IMR-90 (cell line): ENCODE results near the gene FXYD1. TPM values are rescaled to one million over a fixed set of nuclear protein-coding genes. Genes with fewer than 3 reads are reported as not detected.

Source experiments
- ATAC-seq: fragments of 200-7000 bp; cut with Tn5 transposase; 2 replicates; pipeline ENCODE4 v1.9.1; 2020; ENCODE audit warnings: low read depth, mild to moderate bottlenecking, moderate library complexity
- BruUV-seq: library from RNA; stranded (reverse); fragments of 400-500 nt; replicated peaks from 2 replicates; lab custom pipeline; 2021; lab: Mats Ljungman, UMichigan
- CTCF ChIA-PET: fragments of 300-600 bp; formaldehyde crosslinking; extraction: SDS; loops from one replicate; lab custom pipeline; 2021; ENCODE audit warnings: antibody characterized with exemption; lab: Yijun Ruan, JAX
- POLR2A ChIA-PET: fragments of 300-600 bp; sonication (Branson Sonifier 250); formaldehyde crosslinking; loops from one replicate; lab custom pipeline; 2022; ENCODE audit warnings: antibody characterized with exemption; ENCODE audit not compliant: unreplicated experiment; lab: Charles Lee
- DNase-seq: peaks from one replicate; pipeline ENCODE4 v3.0.0; 2013
- H2AFZ ChIP-seq: replicated peaks from 2 replicates; pipeline ENCODE3; 2013; ENCODE audit warnings: low read length, mild to moderate bottlenecking; ENCODE audit not compliant: poor library complexity
- H2AK5ac ChIP-seq: 2 replicates; pipeline ENCODE4 v1.6.1; 2013; ENCODE audit warnings: low read depth, low read length, inconsistent platforms
- H2AK9ac ChIP-seq: replicated peaks from 2 replicates; pipeline ENCODE3; 2013; ENCODE audit warnings: mild to moderate bottlenecking, low read depth, low read length, moderate library complexity; ENCODE audit not compliant: poor library complexity
- H2BK120ac ChIP-seq: 2 replicates; pipeline ENCODE4 v1.6.1; 2013; ENCODE audit warnings: low read depth, low read length, inconsistent platforms
- H2BK15ac ChIP-seq: 3 replicates; pipeline ENCODE4 v1.6.1; 2013; ENCODE audit warnings: low read depth, low read length, inconsistent platforms
- H2BK20ac ChIP-seq: 2 replicates; pipeline ENCODE4 v1.6.1; 2013; ENCODE audit warnings: low read depth, mild to moderate bottlenecking, inconsistent platforms, low read length, moderate library complexity
- H2BK5ac ChIP-seq: 2 replicates; pipeline ENCODE4 v1.6.1; 2013; ENCODE audit warnings: mild to moderate bottlenecking, low read depth, low read length, inconsistent platforms; ENCODE audit not compliant: poor library complexity, severe bottlenecking
- H3K14ac ChIP-seq: replicated peaks from 2 replicates; pipeline ENCODE4 v1.6.1; 2013; ENCODE audit warnings: low read depth, low read length, inconsistent platforms
- H3K18ac ChIP-seq: 2 replicates; pipeline ENCODE4 v1.6.1; 2013; ENCODE audit warnings: low read depth, low read length, control low read depth
- H3K23ac ChIP-seq: 2 replicates; pipeline ENCODE4 v1.6.1; 2013; ENCODE audit warnings: low read depth, low read length, inconsistent platforms
- H3K27ac ChIP-seq: 2 replicates; pipeline ENCODE4 v1.5.1; 2013; ENCODE audit warnings: mild to moderate bottlenecking, control low read depth, low read length; ENCODE audit not compliant: insufficient read depth
- H3K27me3 ChIP-seq: 2 replicates; pipeline ENCODE4 v1.6.1; 2013; ENCODE audit warnings: low read length; ENCODE audit not compliant: control insufficient read depth, insufficient read depth
- H3K36me3 ChIP-seq: 2 replicates; pipeline ENCODE4 v1.6.1; 2013; ENCODE audit warnings: low read length, mixed read lengths; ENCODE audit not compliant: control insufficient read depth, insufficient read depth
- H3K4ac ChIP-seq: 2 replicates; pipeline ENCODE4 v1.6.1; 2013; ENCODE audit warnings: low read depth, low read length, inconsistent platforms
- H3K4me1 ChIP-seq: 2 replicates; pipeline ENCODE4 v1.6.1; 2013; ENCODE audit warnings: low read length, mixed read lengths; ENCODE audit not compliant: control insufficient read depth, insufficient read depth
- H3K4me2 ChIP-seq: 2 replicates; pipeline ENCODE4 v1.6.1; 2013; ENCODE audit warnings: low read depth, mild to moderate bottlenecking, control low read depth, low read length, moderate library complexity
- H3K4me3 ChIP-seq: 2 replicates; pipeline ENCODE4 v1.5.1; 2013; ENCODE audit warnings: low read depth, mild to moderate bottlenecking, control low read depth, low read length, moderate library complexity; ENCODE audit not compliant: insufficient read depth
- H3K56ac ChIP-seq: 2 replicates; pipeline ENCODE4 v1.6.1; 2013; ENCODE audit warnings: low read length, inconsistent platforms; ENCODE audit not compliant: insufficient read depth; ENCODE audit errors: extremely low read depth
- H3K79me1 ChIP-seq, 2 experiments: 2 replicates each; pipeline ENCODE4 v1.6.1; 2013; ENCODE audit warnings: low read length in 2 of 2, inconsistent platforms in 1 of 2, low read depth in 1 of 2
- H3K9ac ChIP-seq: 2 replicates; pipeline ENCODE4 v1.6.1; 2013; ENCODE audit warnings: low read depth, low read length, control low read depth
- H3K9me1 ChIP-seq: 2 replicates; pipeline ENCODE4 v1.6.1; 2013; ENCODE audit warnings: low read length, inconsistent platforms; ENCODE audit not compliant: insufficient read depth
- H3K9me3 ChIP-seq: 2 replicates; pipeline ENCODE4 v1.6.1; 2013; ENCODE audit warnings: low read length; ENCODE audit not compliant: control insufficient read depth, insufficient read depth
- H4K20me1 ChIP-seq: 2 replicates; pipeline ENCODE4 v1.6.1; 2013; ENCODE audit warnings: low read length, inconsistent platforms; ENCODE audit not compliant: insufficient read depth
- H4K5ac ChIP-seq: 2 replicates; pipeline ENCODE4 v1.6.1; 2013; ENCODE audit warnings: mild to moderate bottlenecking, low read depth, low read length, control low read depth
- H4K8ac ChIP-seq, 2 experiments: 2 replicates each; pipeline ENCODE4 v1.6.1; 2013; ENCODE audit warnings: low read depth in 2 of 2, low read length in 2 of 2, control low read depth in 1 of 2, inconsistent platforms in 1 of 2
- H4K91ac ChIP-seq: 2 replicates; pipeline ENCODE4 v1.6.1; 2013; ENCODE audit warnings: low read depth, low read length, inconsistent platforms; ENCODE audit not compliant: insufficient read depth
- BHLHE40 ChIP-seq: fragments of 150-350 bp; IDR thresholded peaks from 2 replicates; pipeline ENCODE4 v1.6.1; 2016; ENCODE audit warnings: mild to moderate bottlenecking, low read depth, low read length
- CEBPB ChIP-seq: IDR thresholded peaks from 2 replicates; pipeline ENCODE4 v1.6.1; 2012; ENCODE audit warnings: low read depth, low read length, improper control_type of control experiment
- CHD1 ChIP-seq: IDR thresholded peaks from 2 replicates; pipeline ENCODE4 v1.6.1; 2012; ENCODE audit warnings: low read depth, low read length, improper control_type of control experiment
- FOS ChIP-seq: fragments of 150-350 bp; IDR thresholded peaks from 2 replicates; pipeline ENCODE4 v1.6.1; 2016; ENCODE audit warnings: low read depth, low read length
- MAFK ChIP-seq: IDR thresholded peaks from 2 replicates; pipeline ENCODE4 v1.6.1; 2012; ENCODE audit warnings: low read depth, low read length, improper control_type of control experiment
- MAZ ChIP-seq: IDR thresholded peaks from 2 replicates; pipeline ENCODE4 v1.6.1; 2012; ENCODE audit warnings: low read depth, mild to moderate bottlenecking, low read length, improper control_type of control experiment, moderate library complexity, borderline replicate concordance
- MXI1 ChIP-seq: IDR thresholded peaks from 2 replicates; pipeline ENCODE4 v1.6.1; 2012; ENCODE audit warnings: low read depth, mild to moderate bottlenecking, low read length, moderate library complexity, borderline replicate concordance
- NFE2L2 ChIP-seq: fragments of 150-350 bp; IDR thresholded peaks from 2 replicates; pipeline ENCODE4 v1.6.1; 2016; ENCODE audit warnings: low read depth, mild to moderate bottlenecking, low read length
- POLR2A ChIP-seq: IDR thresholded peaks from 2 replicates; pipeline ENCODE4 v1.6.1; 2012; ENCODE audit warnings: mild to moderate bottlenecking, low read depth, low read length
- RAD21 ChIP-seq: IDR thresholded peaks from 2 replicates; pipeline ENCODE4 v1.6.1; 2012; ENCODE audit warnings: low read length, improper control_type of control experiment
- RCOR1 ChIP-seq: IDR thresholded peaks from 2 replicates; pipeline ENCODE4 v1.6.1; 2012; ENCODE audit warnings: mild to moderate bottlenecking, low read length, improper control_type of control experiment; ENCODE audit not compliant: insufficient replicate concordance
- RFX5 ChIP-seq: IDR thresholded peaks from 2 replicates; pipeline ENCODE4 v1.8.0; 2012; ENCODE audit warnings: low read depth, mild to moderate bottlenecking, low read length, moderate library complexity
- SMC3 ChIP-seq: fragments of 150-350 bp; IDR thresholded peaks from 2 replicates; pipeline ENCODE4 v1.6.1; 2016; ENCODE audit warnings: low read depth, mild to moderate bottlenecking, antibody characterized with exemption, low read length, moderate library complexity
- WGBS, 2 experiments: methylation state at CpG; one replicate each; pipeline versions ENCODE4 v1.1.5 to v1.1.7; 2013; ENCODE audit warnings: missing lambda C conversion rate in 2 of 2; ENCODE audit not compliant: insufficient read length in 1 of 2; ENCODE audit errors: extremely low coverage in 2 of 2; 5-methylcytosine and 5-hydroxymethylcytosine counted together
- dilution Hi-C: fragments of 300-500 bp; cut with HindIII; formaldehyde crosslinking; loops from one replicate; pipeline ENCODE4 v1.14.3; 2018; ENCODE audit warnings: low sequenced_read_pairs; ENCODE audit not compliant: unreplicated experiment
- in situ Hi-C: fragments of 300-500 bp; cut with MboI; formaldehyde crosslinking; loops from 3 replicates; pipeline ENCODE4 v1.14.3; 2019; ENCODE audit warnings: low sequenced_read_pairs, inconsistent platforms, mixed read lengths
- intact Hi-C: fragments of 100-400 bp; cut with micrococcal nuclease; formaldehyde crosslinking; loops from 2 replicates; pipeline ENCODE4 v1.10.0; 2022
- polyA plus RNA-seq, 3 experiments: library from polyadenylated mRNA; depleted of rRNA; stranded (reverse); fragments of >200 nt; gene quantifications; 2 replicates each; pipeline ENCODE4 v1.2.3, GENCODE V29; 2012; ENCODE audit warnings: low replicate concordance in 1 of 3
- total RNA-seq: library from RNA; depleted of rRNA; stranded (reverse); fragments of >200 nt; gene quantifications from 2 replicates; pipeline ENCODE4 v1.2.3, GENCODE V29; 2012
- TF ChIP-seq, protein P1 (sequence below): conservative IDR thresholded peaks from 2 replicates; pipeline ENCODE4 v1.5.1; 2012; ENCODE audit warnings: mild to moderate bottlenecking, low read depth, low read length, improper control_type of control experiment
- TF ChIP-seq, protein P2 (sequence below): fragments of 150-350 bp; IDR thresholded peaks from 2 replicates; pipeline ENCODE4 v1.6.1; 2017; ENCODE audit warnings: mild to moderate bottlenecking, antibody characterized with exemption, low read length, low read depth
- TF ChIP-seq, protein P3 (sequence below): fragments of 150-350 bp; IDR thresholded peaks from 2 replicates; pipeline ENCODE4 v1.6.1; 2016; ENCODE audit warnings: low read depth, mild to moderate bottlenecking, low read length, moderate library complexity, borderline replicate concordance

Gene FXYD1
- total and polyA plus RNA-seq, 2 of the 4 experiments (the other 2 are of a cell fraction), result 0.18 to 3.9 TPM

DNA sequence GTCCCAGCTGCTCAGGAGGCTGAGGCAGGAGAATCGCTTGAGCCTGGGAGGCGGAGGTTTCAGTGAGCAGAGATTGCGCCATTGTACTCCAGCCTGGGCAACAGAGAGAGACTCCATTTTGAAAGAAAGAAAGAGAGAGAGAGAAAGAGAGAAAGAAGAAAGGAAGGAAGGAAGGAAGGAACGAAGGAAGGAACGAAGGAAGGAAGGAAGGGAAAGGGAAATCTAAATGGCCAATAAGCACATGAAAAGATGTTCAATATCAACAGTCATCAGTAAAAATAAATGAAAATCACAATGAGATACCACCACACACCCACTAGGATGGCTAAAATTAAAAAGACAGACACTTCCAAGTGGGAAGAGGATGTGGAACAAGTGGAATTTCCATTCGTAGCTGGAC is 35.6 kb downstream of the FXYD1 start:
- no CpG with 5 or more reads among the region's 6 CpGs for WGBS, 2 experiments
- no peak overlapping the region for H2AK5ac ChIP-seq
- intact Hi-C loops (no loop called here), dilution Hi-C loops (no loop called here), in situ Hi-C loops (no loop called here)
- H2BK120ac ChIP-seq, result no peak overlapping the region
- peaks cover 4% of the 10 kb centered on the region; the same call in 1 of the 2 replicates for H3K36me3 ChIP-seq
- H3K79me1 ChIP-seq, result no peaks in the 10 kb centered on the region
- no peak overlapping the region for H3K14ac ChIP-seq
- H3K56ac ChIP-seq, result no peak overlapping the region
- no peak overlapping the region for H4K8ac ChIP-seq
- H2AK9ac ChIP-seq, result no peak overlapping the region
- H3K27me3 ChIP-seq, result peaks cover 1% of the 10 kb centered on the region; the same call in 1 of the 2 replicates
- no peaks in the 10 kb centered on the region for H3K4me1 ChIP-seq
- H3K23ac ChIP-seq, result no peak overlapping the region
- no peak overlapping the region for H2BK5ac ChIP-seq
- TF ChIP-seq MAZ (no peak), RAD21 (no peak), NFE2L2 (no peak), BHLHE40 (no peak), MAFK (no peak), FOS (no peak), CEBPB (no peak), CHD1 (no peak), MXI1 (no peak), RCOR1 (no peak), SMC3 (no peak), RFX5 (no peak), POLR2A (no peak)
- TF ChIP-seq, protein P1, sequence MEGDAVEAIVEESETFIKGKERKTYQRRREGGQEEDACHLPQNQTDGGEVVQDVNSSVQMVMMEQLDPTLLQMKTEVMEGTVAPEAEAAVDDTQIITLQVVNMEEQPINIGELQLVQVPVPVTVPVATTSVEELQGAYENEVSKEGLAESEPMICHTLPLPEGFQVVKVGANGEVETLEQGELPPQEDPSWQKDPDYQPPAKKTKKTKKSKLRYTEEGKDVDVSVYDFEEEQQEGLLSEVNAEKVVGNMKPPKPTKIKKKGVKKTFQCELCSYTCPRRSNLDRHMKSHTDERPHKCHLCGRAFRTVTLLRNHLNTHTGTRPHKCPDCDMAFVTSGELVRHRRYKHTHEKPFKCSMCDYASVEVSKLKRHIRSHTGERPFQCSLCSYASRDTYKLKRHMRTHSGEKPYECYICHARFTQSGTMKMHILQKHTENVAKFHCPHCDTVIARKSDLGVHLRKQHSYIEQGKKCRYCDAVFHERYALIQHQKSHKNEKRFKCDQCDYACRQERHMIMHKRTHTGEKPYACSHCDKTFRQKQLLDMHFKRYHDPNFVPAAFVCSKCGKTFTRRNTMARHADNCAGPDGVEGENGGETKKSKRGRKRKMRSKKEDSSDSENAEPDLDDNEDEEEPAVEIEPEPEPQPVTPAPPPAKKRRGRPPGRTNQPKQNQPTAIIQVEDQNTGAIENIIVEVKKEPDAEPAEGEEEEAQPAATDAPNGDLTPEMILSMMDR, result no peak
- TF ChIP-seq, protein P2, sequence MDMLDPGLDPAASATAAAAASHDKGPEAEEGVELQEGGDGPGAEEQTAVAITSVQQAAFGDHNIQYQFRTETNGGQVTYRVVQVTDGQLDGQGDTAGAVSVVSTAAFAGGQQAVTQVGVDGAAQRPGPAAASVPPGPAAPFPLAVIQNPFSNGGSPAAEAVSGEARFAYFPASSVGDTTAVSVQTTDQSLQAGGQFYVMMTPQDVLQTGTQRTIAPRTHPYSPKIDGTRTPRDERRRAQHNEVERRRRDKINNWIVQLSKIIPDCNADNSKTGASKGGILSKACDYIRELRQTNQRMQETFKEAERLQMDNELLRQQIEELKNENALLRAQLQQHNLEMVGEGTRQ, result no peak
- TF ChIP-seq, protein P3, sequence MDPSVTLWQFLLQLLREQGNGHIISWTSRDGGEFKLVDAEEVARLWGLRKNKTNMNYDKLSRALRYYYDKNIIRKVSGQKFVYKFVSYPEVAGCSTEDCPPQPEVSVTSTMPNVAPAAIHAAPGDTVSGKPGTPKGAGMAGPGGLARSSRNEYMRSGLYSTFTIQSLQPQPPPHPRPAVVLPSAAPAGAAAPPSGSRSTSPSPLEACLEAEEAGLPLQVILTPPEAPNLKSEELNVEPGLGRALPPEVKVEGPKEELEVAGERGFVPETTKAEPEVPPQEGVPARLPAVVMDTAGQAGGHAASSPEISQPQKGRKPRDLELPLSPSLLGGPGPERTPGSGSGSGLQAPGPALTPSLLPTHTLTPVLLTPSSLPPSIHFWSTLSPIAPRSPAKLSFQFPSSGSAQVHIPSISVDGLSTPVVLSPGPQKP, result no peak
- H2AFZ ChIP-seq, result no peak overlapping the region
- CTCF ChIA-PET, result no interaction called here
- H4K91ac ChIP-seq, result no peak overlapping the region
- H3K4me2 ChIP-seq, result no peak overlapping the region
- H3K4me3 ChIP-seq, result no peak overlapping the region
- no peak overlapping the region for H3K27ac ChIP-seq
- H3K4ac ChIP-seq, result no peak overlapping the region
- H3K9me1 ChIP-seq, result no peaks in the 10 kb centered on the region
- no peak overlapping the region for H3K9ac ChIP-seq
- ATAC-seq, result no peak
- DNase-seq, result no peak
- no peaks in the 10 kb centered on the region for H4K20me1 ChIP-seq
- H2BK20ac ChIP-seq, result no peak overlapping the region
- no peak overlapping the region for H3K18ac ChIP-seq
- BruUV-seq, result no TSS peak
- no peak overlapping the region for H4K5ac ChIP-seq
- no peaks in the 10 kb centered on the region; the same call in 1 of the 2 replicates for H3K9me3 ChIP-seq
- POLR2A ChIA-PET, result no interaction called here
- no peak overlapping the region for H2BK15ac ChIP-seq
